ENCODE results near the gene SMTNL1.
A peak's percentile ranks its signal among the peaks of the same experiment; 100 is the strongest.

The SMTNL1 gene

DNA sequence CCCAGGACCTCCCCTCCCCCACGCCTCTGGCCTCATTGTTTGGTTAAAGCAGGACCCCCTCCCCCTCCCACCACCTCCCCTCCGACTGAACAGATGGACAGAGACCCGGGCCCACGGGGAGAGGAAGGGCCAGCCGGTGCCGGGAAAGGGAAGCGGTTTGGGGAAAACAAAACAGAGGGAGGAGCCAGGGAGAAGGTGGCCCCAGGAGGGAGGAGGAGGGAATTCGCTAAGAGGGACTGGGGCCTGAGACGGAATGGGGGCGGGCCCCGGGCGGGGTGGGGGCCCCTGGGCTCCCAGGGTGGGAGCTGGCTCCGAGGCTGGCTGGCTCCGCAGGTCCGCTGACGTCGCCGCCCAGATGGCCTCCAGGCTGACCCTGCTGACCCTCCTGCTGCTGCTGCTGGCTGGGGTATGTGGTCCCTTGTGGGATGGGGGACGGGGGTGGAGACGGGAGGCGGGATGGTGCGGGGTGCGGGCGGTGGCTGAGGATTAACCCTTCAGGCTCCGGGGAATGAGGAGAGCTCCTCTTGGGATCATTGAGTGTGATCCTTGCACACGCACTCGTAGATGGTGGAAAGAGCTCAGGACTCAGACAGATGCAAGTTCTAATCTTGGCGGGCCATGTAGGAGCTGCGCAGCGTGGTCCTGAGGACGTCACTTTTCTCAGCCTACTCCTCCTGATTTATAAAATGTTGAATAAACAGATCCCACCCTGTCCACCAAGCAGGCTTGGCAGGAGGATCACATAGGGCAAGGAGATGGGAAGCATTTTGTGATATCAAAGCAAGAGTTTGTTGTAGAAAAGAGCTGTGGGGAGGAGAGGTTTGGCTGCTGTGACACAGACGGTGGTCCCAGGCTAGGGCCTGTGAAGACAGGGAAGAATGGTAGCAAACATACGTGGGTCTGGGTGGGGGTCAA, 60.8 kb downstream of the SMTNL1 start:
- DNase-seq: peak; percentile 85

DNA sequence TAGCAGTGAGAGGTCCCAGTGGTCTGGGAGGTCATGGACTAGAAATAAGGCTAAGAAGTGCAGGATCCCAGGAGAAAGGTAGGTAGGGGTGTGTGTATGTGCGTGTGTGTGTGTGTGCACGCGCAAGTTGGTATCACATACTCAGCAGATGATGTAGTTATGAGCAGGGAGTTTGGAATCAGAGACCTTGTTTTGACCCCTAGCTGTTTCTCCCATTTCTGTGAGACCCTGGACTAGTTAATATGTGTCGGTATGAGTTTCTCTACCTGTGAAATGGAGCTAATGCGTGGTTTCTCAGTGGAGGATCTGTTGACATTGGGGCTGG, 61.4 kb downstream of the SMTNL1 start:
- DNase-seq: no peak

GRCh38 chr11:57599381-57599780, 62.0 kb downstream of the SMTNL1 start:
- DNase-seq: no peak
